ENCODE results near the gene BARX1. TPM values are rescaled to one million over a fixed set of nuclear protein-coding genes. Genes with fewer than 3 reads are reported as not detected.

Gene BARX1
- total and polyA plus RNA-seq, 7 donors, result 0.23 TPM; not detected in 6

GRCh38 chr9:93960221-93960970 is 5.2 kb upstream of the BARX1 start:
- Histone ChIP-seq H3K9me3 (no peaks in the 10 kb centered on the region), H3K27me3 (peaks cover 57 to 70% (median 65%) of the 10 kb centered on the region in 3 donors), H3K4me3 (no peak overlapping the region), H3K4me1 (peaks cover 0 to 41% (median 38%) of the 10 kb centered on the region in 4 donors), H3K36me3 (no peaks in the 10 kb centered on the region), H3K27ac (no peak overlapping the region)
- 9 to 10% methylated on average over 63 of the region's 63 CpGs for whole genome bisulfite sequencing, 2 donors
- peak; percentile 64 for DNase-seq
- intact Hi-C loops (cut with DNase I), result no loop called here
- TF ChIP-seq EP300 (IDR thresholded peaks at IDR 0.05), result no peak
- no peak for TF ChIP-seq POLR2AphosphoS5 (IDR thresholded peaks at IDR 0.05)
- no peak for TF ChIP-seq CTCF (IDR thresholded peaks at IDR 0.05)
- TF ChIP-seq POLR2A (IDR thresholded peaks at IDR 0.05), result no peak

GRCh38 chr9:93959739-93960154 is 4.6 kb upstream of the BARX1 start:
- DNase-seq, result no peak
- H3K4me1 ChIP-seq, result peaks cover 0 to 44% (median 42%) of the 10 kb centered on the region in 4 donors
- WGBS, 2 donors, result 13 to 17% methylated on average over 10 of the region's 10 CpGs
- no peak overlapping the region for H3K27ac ChIP-seq
- H3K27me3 ChIP-seq, result peaks cover 60 to 73% (median 68%) of the 10 kb centered on the region in 3 donors
- intact Hi-C loops (cut with DNase I), result no loop called here
- H3K36me3 ChIP-seq, result no peaks in the 10 kb centered on the region
- no peaks in the 10 kb centered on the region for H3K9me3 ChIP-seq
- H3K4me3 ChIP-seq, result no peak overlapping the region
- TF ChIP-seq POLR2A (IDR thresholded peaks at IDR 0.05) (no peak), CTCF (IDR thresholded peaks at IDR 0.05) (no peak), POLR2AphosphoS5 (IDR thresholded peaks at IDR 0.05) (peak in 2 of 4 donors; percentile 41 to 68), EP300 (IDR thresholded peaks at IDR 0.05) (no peak)

GRCh38 chr9:93958819-93959682 is 3.9 kb upstream of the BARX1 start:
- Histone ChIP-seq H3K36me3 (no peaks in the 10 kb centered on the region), H3K4me1 (peaks cover 0 to 51% (median 49%) of the 10 kb centered on the region in 4 donors), H3K4me3 (peak overlapping the region in 2 of 4 donors; percentile 18 to 23), H3K9me3 (no peaks in the 10 kb centered on the region), H3K27ac (no peak overlapping the region), H3K27me3 (peaks cover 67 to 78% (median 74%) of the 10 kb centered on the region in 3 donors)
- peak; percentile 64 for DNase-seq
- peak in 2 of 4 donors; percentile 23 to 37 for TF ChIP-seq POLR2AphosphoS5 (IDR thresholded peaks at IDR 0.05)
- TF ChIP-seq CTCF (IDR thresholded peaks at IDR 0.05), result no peak
- intact Hi-C loops (cut with DNase I), result no loop called here
- WGBS, 2 donors, result 3% methylated on average over 66 of the region's 66 CpGs

- Histone ChIP-seq H3K27ac (no peak overlapping the region), H3K27me3 (peaks cover 74 to 86% (median 79%) of the 10 kb centered on the region in 3 donors), H3K4me1 (peaks cover 0 to 58% (median 55%) of the 10 kb centered on the region in 4 donors), H3K4me3 (peak overlapping the region in 2 of 4 donors; percentile 18 to 23), H3K36me3 (no peaks in the 10 kb centered on the region), H3K9me3 (no peaks in the 10 kb centered on the region)
- peak; percentile 57 for DNase-seq
- intact Hi-C loops (cut with DNase I), result no loop called here
- TF ChIP-seq EP300 (IDR thresholded peaks at IDR 0.05) (no peak), POLR2A (IDR thresholded peaks at IDR 0.05) (no peak), CTCF (IDR thresholded peaks at IDR 0.05) (no peak), POLR2AphosphoS5 (IDR thresholded peaks at IDR 0.05) (no peak)
- WGBS, 2 donors, result 17 to 22% methylated on average over 49 of the region's 49 CpGs
These were observed 3.1 kb upstream of the BARX1 start for GRCh38 chr9:93958121-93958818.
